IPS-20b (cell line): ENCODE measurements around the gene ERGIC2.
"Not testable (repeated sequence)": the region's sequence is repeated elsewhere in the genome, so short reads cannot be mapped to it uniquely, and the experiment has no call there.

Experiments used
- H3K27ac ChIP-seq: one replicate; pipeline ENCODE4 v1.5.1; 2013; ENCODE audit warnings: low read length
- H3K27me3 ChIP-seq: 2 replicates; pipeline ENCODE4 v1.6.1; 2013; ENCODE audit warnings: mild to moderate bottlenecking, low read length, inconsistent platforms; ENCODE audit not compliant: insufficient read depth
- H3K36me3 ChIP-seq: 2 replicates; pipeline ENCODE4 v1.6.1; 2013; ENCODE audit warnings: low read depth, mild to moderate bottlenecking, inconsistent platforms, low read length, moderate library complexity; ENCODE audit not compliant: insufficient read depth
- H3K4me1 ChIP-seq: 2 replicates; pipeline ENCODE4 v1.6.1; 2013; ENCODE audit warnings: mild to moderate bottlenecking, control low read depth, inconsistent platforms, low read length, moderate library complexity; ENCODE audit not compliant: insufficient read depth
- H3K4me3 ChIP-seq: 2 replicates; pipeline ENCODE4 v1.5.1; 2013; ENCODE audit warnings: mild to moderate bottlenecking, low read length, inconsistent platforms
- H3K9ac ChIP-seq: 2 replicates; pipeline ENCODE4 v1.6.1; 2013; ENCODE audit warnings: low read depth, mild to moderate bottlenecking, inconsistent platforms, low read length, moderate library complexity
- H3K9me3 ChIP-seq: 2 replicates; pipeline ENCODE4 v1.6.1; 2013; ENCODE audit warnings: mild to moderate bottlenecking, low read depth, low read length, inconsistent platforms; ENCODE audit not compliant: insufficient read depth

The ERGIC2 gene

GRCh38 chr12:29402437-29402836, 21.5 kb upstream of the ERGIC2 start:
- Histone ChIP-seq H3K27ac (no peak overlapping the region), H3K27me3 (no peaks in the 10 kb centered on the region), H3K9ac (no peak overlapping the region), H3K36me3 (no peaks in the 10 kb centered on the region), H3K9me3 (no peaks in the 10 kb centered on the region), H3K4me1 (no peaks in the 10 kb centered on the region), H3K4me3 (no peak overlapping the region)

GRCh38 chr12:29398495-29398894, 17.5 kb upstream of the ERGIC2 start:
- Histone ChIP-seq H3K27ac (no peak overlapping the region), H3K9me3 (no peaks in the 10 kb centered on the region), H3K36me3 (no peaks in the 10 kb centered on the region), H3K27me3 (no peaks in the 10 kb centered on the region), H3K4me3 (no peak overlapping the region), H3K9ac (no peak overlapping the region), H3K4me1 (no peaks in the 10 kb centered on the region)

GRCh38 chr12:29396774-29397173, 15.8 kb upstream of the ERGIC2 start:
- no peaks in the 10 kb centered on the region for H3K36me3 ChIP-seq
- H3K9me3 ChIP-seq = no peaks in the 10 kb centered on the region
- H3K9ac ChIP-seq = no peak overlapping the region
- H3K27me3 ChIP-seq = no peaks in the 10 kb centered on the region
- no peak overlapping the region for H3K4me3 ChIP-seq
- no peak overlapping the region for H3K27ac ChIP-seq
- no peaks in the 10 kb centered on the region for H3K4me1 ChIP-seq

GRCh38 chr12:29395356-29395755, 14.4 kb upstream of the ERGIC2 start:
- Histone ChIP-seq H3K4me3 (no peak overlapping the region), H3K36me3 (no peaks in the 10 kb centered on the region), H3K27me3 (no peaks in the 10 kb centered on the region), H3K9ac (no peak overlapping the region), H3K9me3 (no peaks in the 10 kb centered on the region), H3K27ac (no peak overlapping the region), H3K4me1 (no peaks in the 10 kb centered on the region)

GRCh38 chr12:29390419-29390818, 9.4 kb upstream of the ERGIC2 start:
- H3K4me1 ChIP-seq, H3K9ac ChIP-seq, H3K36me3 ChIP-seq, H3K27ac ChIP-seq, H3K4me3 ChIP-seq, H3K9me3 ChIP-seq, H3K27me3 ChIP-seq: not testable (repeated sequence)

GRCh38 chr12:29389295-29389919, 8.4 kb upstream of the ERGIC2 start:
- Histone ChIP-seq H3K4me3 (no peak overlapping the region), H3K27ac (no peak overlapping the region), H3K27me3 (no peaks in the 10 kb centered on the region), H3K9me3 (no peaks in the 10 kb centered on the region), H3K9ac (no peak overlapping the region), H3K36me3 (no peaks in the 10 kb centered on the region), H3K4me1 (no peaks in the 10 kb centered on the region)

- H3K4me3 ChIP-seq, H3K9me3 ChIP-seq, H3K4me1 ChIP-seq, H3K9ac ChIP-seq, H3K27me3 ChIP-seq, H3K36me3 ChIP-seq, H3K27ac ChIP-seq: not testable (repeated sequence)
These were observed 5.2 kb upstream of the ERGIC2 start for GRCh38 chr12:29386084-29386680.

- H3K9ac ChIP-seq, H3K4me3 ChIP-seq, H3K27ac ChIP-seq, H3K36me3 ChIP-seq, H3K4me1 ChIP-seq, H3K9me3 ChIP-seq, H3K27me3 ChIP-seq: not testable (repeated sequence)
These were observed 4.2 kb upstream of the ERGIC2 start for GRCh38 chr12:29385194-29385593.

- no peaks in the 10 kb centered on the region for H3K9me3 ChIP-seq
- H3K4me3 ChIP-seq = no peak overlapping the region
- H3K27ac ChIP-seq = no peak overlapping the region
These were observed 1.3 kb upstream of the ERGIC2 start for GRCh38 chr12:29382251-29382650.

GRCh38 chr12:29376118-29376517, 4.9 kb downstream of the ERGIC2 start:
- no peak overlapping the region for H3K27ac ChIP-seq
- H3K27me3 ChIP-seq = no peaks in the 10 kb centered on the region
- H3K9ac ChIP-seq = no peak overlapping the region
- no peaks in the 10 kb centered on the region for H3K9me3 ChIP-seq
- H3K4me1 ChIP-seq = peaks cover 7% of the 10 kb centered on the region; the same call in 1 of the 2 replicates
- H3K36me3 ChIP-seq = peaks cover 3% of the 10 kb centered on the region; the same call in 1 of the 2 replicates
- H3K4me3 ChIP-seq = no peak overlapping the region

More at GRCh38 chr12:29382251-29382650, 1.3 kb upstream of the ERGIC2 start:
- Histone ChIP-seq H3K4me1 (peaks cover 7% of the 10 kb centered on the region; the same call in 1 of the 2 replicates), H3K9ac (no peak overlapping the region), H3K36me3 (no peaks in the 10 kb centered on the region; the same call in 1 of the 2 replicates), H3K27me3 (no peaks in the 10 kb centered on the region)

- Histone ChIP-seq H3K9ac (no peak overlapping the region), H3K36me3 (peaks cover 8% of the 10 kb centered on the region; the same call in 1 of the 2 replicates), H3K4me3 (no peak overlapping the region), H3K27ac (no peak overlapping the region), H3K9me3 (no peaks in the 10 kb centered on the region), H3K4me1 (peaks cover 4% of the 10 kb centered on the region; the same call in 1 of the 2 replicates), H3K27me3 (no peaks in the 10 kb centered on the region)
These were observed 6.1 kb downstream of the ERGIC2 start for GRCh38 chr12:29374913-29375312.

- no peaks in the 10 kb centered on the region for H3K4me1 ChIP-seq
- H3K36me3 ChIP-seq = peaks cover 17% of the 10 kb centered on the region; the same call in 1 of the 2 replicates
These were observed 7.0 kb downstream of the ERGIC2 start for GRCh38 chr12:29374012-29374411.

More at GRCh38 chr12:29374012-29374411, 7.0 kb downstream of the ERGIC2 start:
- no peak overlapping the region for H3K27ac ChIP-seq
- no peaks in the 10 kb centered on the region for H3K27me3 ChIP-seq
- H3K9ac ChIP-seq = no peak overlapping the region
- H3K4me3 ChIP-seq = no peak overlapping the region
- no peaks in the 10 kb centered on the region for H3K9me3 ChIP-seq
